ENCODE results near the gene ZP3. TPM values are rescaled to one million over a fixed set of nuclear protein-coding genes. Genes with fewer than 3 reads are reported as not detected.
"Not testable (repeated sequence)": the region's sequence is repeated elsewhere in the genome, so short reads cannot be mapped to it uniquely, and the experiment has no call there.

ZP3 gene
- total RNA-seq, 1 donor from 2014 or later = 0.79 TPM

DNA sequence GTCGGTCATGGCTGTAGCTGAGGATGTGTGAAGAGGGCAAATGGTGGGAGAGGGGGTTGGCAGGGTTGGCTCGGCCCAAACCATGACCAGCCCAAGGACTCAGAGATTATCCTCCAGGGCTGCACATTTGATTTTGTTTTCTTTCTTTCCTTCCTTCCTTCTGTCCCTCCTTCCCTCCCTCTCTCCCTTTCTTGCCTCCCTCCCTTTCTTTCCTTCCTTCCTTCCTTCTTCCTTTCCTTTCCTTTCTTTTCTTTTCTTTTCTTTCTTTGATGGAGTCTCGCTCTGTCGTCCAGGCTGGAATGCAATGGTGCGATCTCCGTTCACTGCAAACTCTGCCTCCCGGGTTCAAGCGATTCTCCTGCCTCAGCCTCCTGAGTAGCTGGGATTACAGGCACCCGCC lies 19.0 kb upstream of the ZP3 start:
- no peak for DNase-seq

DNA sequence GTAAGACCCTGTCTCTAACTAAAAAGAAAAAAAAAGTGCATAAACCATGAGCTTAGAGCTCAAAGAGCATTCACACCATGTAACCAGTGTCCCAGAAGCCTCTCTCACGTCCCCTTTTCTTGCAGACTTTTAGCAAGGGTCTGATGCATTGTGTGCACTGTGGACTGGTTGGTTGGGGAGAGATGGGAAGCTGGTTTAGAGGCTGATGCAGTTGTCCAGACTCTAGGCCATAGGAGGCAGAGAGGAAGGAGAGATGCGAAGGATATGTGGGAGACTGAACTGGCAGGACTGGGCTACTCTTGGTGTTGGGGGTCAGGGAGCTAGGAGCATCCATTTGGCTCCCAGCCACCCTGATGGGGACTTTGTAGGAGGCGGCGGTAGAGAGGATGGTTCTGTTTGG lies 17.0 kb upstream of the ZP3 start:
- no peak for DNase-seq

DNA sequence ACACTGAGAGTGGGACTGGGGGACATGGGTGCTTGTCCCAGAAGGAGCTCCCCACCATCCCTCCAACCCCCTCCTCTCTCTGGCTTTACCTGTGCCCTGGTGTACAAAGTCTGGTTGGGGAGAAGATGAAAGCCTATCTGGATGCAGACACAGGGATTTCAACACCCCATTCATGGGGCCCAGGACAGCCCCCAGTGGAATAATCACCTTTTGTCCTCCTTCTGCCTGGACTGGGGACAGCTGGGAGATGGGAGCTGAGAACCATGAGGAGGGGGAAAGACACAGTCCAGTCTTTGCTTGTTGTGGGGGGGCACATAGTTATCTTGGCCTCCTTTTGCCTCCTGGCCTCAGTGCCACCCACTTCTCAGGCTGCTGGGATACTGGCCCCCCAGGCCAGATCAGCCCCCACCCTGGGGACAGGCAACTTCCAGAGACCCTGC lies 16.6 kb upstream of the ZP3 start:
- no peak for DNase-seq

DNA sequence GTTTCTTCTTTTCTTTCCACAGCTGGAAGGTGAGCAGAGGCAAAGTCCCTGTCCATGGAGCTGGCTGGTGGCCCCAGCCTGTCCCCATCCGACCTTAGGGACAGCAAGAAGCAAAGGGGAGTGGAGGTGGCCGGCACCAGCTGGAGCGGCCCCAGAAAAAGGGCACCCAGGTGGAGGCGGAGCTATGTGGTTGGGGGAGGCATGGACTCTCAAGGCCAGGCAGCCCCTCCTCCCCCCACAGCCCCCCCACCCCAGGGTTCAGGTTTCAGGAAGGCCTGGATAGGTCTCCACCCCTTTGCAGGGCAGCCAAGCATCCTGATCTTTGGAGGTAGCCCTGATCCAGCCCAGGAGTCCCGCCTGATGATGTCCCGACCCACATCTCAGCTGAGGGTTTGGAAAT lies 15.2 kb upstream of the ZP3 start, which contains the start of gene SSC4D:
Gene SSC4D (minus strand): TSS at position 161 of the 400 bp plus-strand sequence. CDS start 5,258 bp downstream, outside the sequence.
- DNase-seq = no peak

DNA sequence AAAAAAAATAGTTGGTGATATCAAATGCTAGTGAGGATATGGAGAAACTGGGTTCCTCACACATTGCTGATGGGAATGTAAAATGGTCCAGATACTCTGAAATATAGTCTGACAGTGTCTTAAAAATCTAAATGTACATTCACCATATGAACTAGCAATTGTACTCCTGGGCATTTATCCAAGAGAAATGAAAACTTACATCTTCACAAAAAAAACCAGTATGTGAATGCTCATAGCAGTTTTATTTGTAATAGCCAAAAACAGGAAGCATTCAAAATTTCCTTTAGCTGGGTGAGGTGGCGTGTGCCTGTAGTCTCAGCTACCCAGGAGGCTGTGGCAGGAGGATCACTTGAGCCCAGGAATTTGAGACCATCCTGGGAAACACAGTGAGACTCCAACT lies 13.1 kb upstream of the ZP3 start:
- DNase-seq = no peak

GRCh38 chr7:76412249-76412648 lies 12.5 kb upstream of the ZP3 start:
- no peak for DNase-seq

GRCh38 chr7:76417654-76418310 lies 7.0 kb upstream of the ZP3 start:
- DNase-seq = not testable (repeated sequence)

GRCh38 chr7:76421097-76421496 lies 3.7 kb upstream of the ZP3 start:
- not testable (repeated sequence) for DNase-seq

GRCh38 chr7:76423666-76424412 lies 911 bp upstream of the ZP3 start:
- no peak for DNase-seq

GRCh38 chr7:76425156-76425555 lies 406 bp downstream of the ZP3 start:
- DNase-seq = no peak

DNA sequence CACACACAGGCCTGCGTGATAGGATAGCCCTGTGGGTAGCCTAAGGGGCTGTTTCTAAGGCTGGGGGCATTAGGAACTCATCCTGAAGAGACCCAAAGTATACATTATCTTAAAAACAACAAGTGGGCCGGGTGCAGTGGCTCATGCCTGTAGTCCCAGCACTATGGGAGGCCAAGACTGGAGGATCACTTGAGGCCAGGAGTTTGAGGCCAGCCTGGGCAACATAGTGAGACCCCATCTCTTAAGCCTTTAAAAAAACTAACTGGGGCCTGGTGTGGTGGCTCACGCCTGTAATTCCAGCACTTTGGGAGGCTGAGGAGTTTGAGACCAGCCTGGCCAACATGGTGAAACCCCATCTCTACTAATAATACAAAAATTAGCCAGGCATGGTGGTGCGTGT lies 808 bp downstream of the ZP3 start:
- not testable (repeated sequence) for DNase-seq

DNA sequence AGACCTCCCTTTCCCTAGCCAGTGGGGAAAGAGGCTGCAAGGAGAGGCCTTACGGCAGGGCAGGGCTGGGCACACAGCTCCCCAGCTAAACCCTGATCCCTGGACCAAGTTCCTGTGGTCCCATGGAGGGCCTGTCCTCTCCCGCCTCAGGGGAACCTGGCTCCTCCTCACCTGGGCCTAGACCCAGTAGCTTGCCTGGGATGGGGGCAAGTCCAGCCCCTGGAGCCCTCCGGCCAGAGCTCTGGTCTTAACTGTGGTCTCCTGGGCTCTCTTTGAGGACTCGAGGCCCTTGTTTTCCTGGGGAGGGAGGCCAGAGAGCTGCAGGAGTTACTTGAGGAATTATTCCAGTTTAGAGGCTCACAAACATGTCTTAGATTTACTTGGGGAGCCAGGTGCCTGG lies 1.5 kb downstream of the ZP3 start:
- DNase-seq = no peak

GRCh38 chr7:76427635-76428034 lies 2.9 kb downstream of the ZP3 start:
- no peak for DNase-seq

- no peak for DNase-seq
Observed at GRCh38 chr7:76428149-76428823, 3.5 kb downstream of the ZP3 start.

- peak; percentile 1 for DNase-seq
Observed at GRCh38 chr7:76428868-76429805, 4.4 kb downstream of the ZP3 start.

- DNase-seq = no peak
Observed at GRCh38 chr7:76430211-76430610, 5.5 kb downstream of the ZP3 start.

- no peak for DNase-seq
Observed at GRCh38 chr7:76430836-76431235, 6.1 kb downstream of the ZP3 start.

GRCh38 chr7:76437873-76438272 lies 13.1 kb downstream of the ZP3 start:
- DNase-seq = peak; percentile 0

GRCh38 chr7:76439120-76439888 lies 14.6 kb downstream of the ZP3 start:
- not testable (repeated sequence) for DNase-seq

- not testable (repeated sequence) for DNase-seq
Observed at GRCh38 chr7:76440404-76440803, 15.7 kb downstream of the ZP3 start.

- not testable (repeated sequence) for DNase-seq
Observed at GRCh38 chr7:76441792-76442191, 17.0 kb downstream of the ZP3 start.
